ENCODE results near the gene HOMER2. TPM values are rescaled to one million over a fixed set of nuclear protein-coding genes. Genes with fewer than 3 reads are reported as not detected.

HOMER2 gene
- total RNA-seq, 1 experiment from 2014 or later, result 14.2 TPM

DNA sequence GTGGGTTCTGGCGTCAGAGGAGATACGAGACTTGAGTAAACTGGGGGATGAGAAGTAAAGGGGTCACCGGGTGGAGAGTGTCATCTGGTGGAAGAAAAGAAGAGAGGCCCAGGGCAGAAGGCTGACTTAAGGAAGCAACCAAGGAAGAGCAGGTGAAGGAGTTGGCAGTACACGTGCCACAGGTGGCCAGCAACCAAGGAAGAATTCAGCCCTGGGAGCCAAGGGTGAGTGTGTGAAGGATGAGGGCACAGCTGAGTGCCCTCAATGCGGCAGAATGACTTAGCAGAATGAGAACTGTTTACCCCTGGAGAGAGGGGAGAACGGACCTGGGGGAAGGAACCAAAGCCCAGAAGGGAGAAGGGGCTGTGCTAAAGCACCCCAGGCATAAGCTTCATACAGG is 71.8 kb downstream of the HOMER2 start:
- H2AFZ ChIP-seq (ENCODE audit: low read length), result no peak overlapping the region
- no peaks in the 10 kb centered on the region for H3K79me2 ChIP-seq (ENCODE audit: insufficient read depth, low read length)
- H3K36me3 Mint-ChIP-seq (ENCODE audit: insufficient read depth in 1 of 3, low read depth in 3 of 3), result no peaks in the 10 kb centered on the region
- H2BK15ac ChIP-seq (ENCODE audit: low read depth, low read length), result no peak overlapping the region
- no peak overlapping the region for H4K91ac ChIP-seq (ENCODE audit: insufficient read length, low read depth, low read length)
- H4K5ac ChIP-seq (ENCODE audit: insufficient read length, low read depth, low read length), result no peak overlapping the region
- no peak overlapping the region for H3K4me2 ChIP-seq (ENCODE audit: insufficient read depth, insufficient read length, low read length)
- DNase-seq, result no peak
- no peak overlapping the region for H2BK120ac ChIP-seq (ENCODE audit: low read depth, low read length, poor library complexity, severe bottlenecking)
- H3K23ac ChIP-seq (ENCODE audit: insufficient read length, low read depth, low read length), result no peak overlapping the region
- TF ChIP-seq, protein P1, sequence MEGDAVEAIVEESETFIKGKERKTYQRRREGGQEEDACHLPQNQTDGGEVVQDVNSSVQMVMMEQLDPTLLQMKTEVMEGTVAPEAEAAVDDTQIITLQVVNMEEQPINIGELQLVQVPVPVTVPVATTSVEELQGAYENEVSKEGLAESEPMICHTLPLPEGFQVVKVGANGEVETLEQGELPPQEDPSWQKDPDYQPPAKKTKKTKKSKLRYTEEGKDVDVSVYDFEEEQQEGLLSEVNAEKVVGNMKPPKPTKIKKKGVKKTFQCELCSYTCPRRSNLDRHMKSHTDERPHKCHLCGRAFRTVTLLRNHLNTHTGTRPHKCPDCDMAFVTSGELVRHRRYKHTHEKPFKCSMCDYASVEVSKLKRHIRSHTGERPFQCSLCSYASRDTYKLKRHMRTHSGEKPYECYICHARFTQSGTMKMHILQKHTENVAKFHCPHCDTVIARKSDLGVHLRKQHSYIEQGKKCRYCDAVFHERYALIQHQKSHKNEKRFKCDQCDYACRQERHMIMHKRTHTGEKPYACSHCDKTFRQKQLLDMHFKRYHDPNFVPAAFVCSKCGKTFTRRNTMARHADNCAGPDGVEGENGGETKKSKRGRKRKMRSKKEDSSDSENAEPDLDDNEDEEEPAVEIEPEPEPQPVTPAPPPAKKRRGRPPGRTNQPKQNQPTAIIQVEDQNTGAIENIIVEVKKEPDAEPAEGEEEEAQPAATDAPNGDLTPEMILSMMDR (conservative IDR thresholded peaks at IDR 0.05), result no peak
- H3K27ac ChIP-seq (ENCODE audit: insufficient read length, low read depth, low read length), result no peak overlapping the region
- H2BK12ac ChIP-seq (ENCODE audit: insufficient read length, low read depth, low read length), result no peak overlapping the region
- no peaks in the 10 kb centered on the region for H3K4me1 ChIP-seq (ENCODE audit: insufficient read depth, low read length)
- no peak overlapping the region for H3K4me3 Mint-ChIP-seq
- no peak overlapping the region for H3T11ph ChIP-seq (ENCODE audit: low read length)
- no peaks in the 10 kb centered on the region for H4K20me1 ChIP-seq (ENCODE audit: control insufficient read depth, insufficient read depth, insufficient read length)
- no peak overlapping the region for H3K14ac ChIP-seq (ENCODE audit: insufficient read depth, low read length)
- peak overlapping the region in 1 of 3 experiments; percentile 44; a peak in 3 of 7 replicates for H3K27ac Mint-ChIP-seq
- H3K23me2 ChIP-seq (ENCODE audit: insufficient read length, low read depth, low read length, poor library complexity, severe bottlenecking), result no peaks in the 10 kb centered on the region
- no peak overlapping the region for H4K8ac ChIP-seq (replicated peaks; ENCODE audit: insufficient read length, low read depth, low read length)
- H3K9me3 ChIP-seq (ENCODE audit: control insufficient read depth, low read depth, low read length), result no peaks in the 10 kb centered on the region
- no peak overlapping the region for H2BK5ac ChIP-seq (ENCODE audit: insufficient read length, low read length)
- no peaks in the 10 kb centered on the region for H3K9me3 Mint-ChIP-seq
- peaks cover 0 to 12% of the 10 kb centered on the region in 2 experiments; a peak in 3 of 4 replicates for H3K4me1 Mint-ChIP-seq
- no peak overlapping the region for H2AK5ac ChIP-seq (ENCODE audit: insufficient read length, low read length)
- H3K27me3 ChIP-seq (ENCODE audit: insufficient read depth, low read length), result no peaks in the 10 kb centered on the region
- no peak overlapping the region for H3K56ac ChIP-seq (ENCODE audit: insufficient read length, low read depth, low read length)
- H3K79me1 ChIP-seq (ENCODE audit: insufficient read depth, low read depth, low read length, poor library complexity, severe bottlenecking), result no peaks in the 10 kb centered on the region
- H3K9ac ChIP-seq (ENCODE audit: extremely low read depth, insufficient read length, low read length), result no peak overlapping the region
- no peak overlapping the region for H2BK20ac ChIP-seq (ENCODE audit: low read depth, low read length, poor library complexity, severe bottlenecking)
- no peak overlapping the region for H3K18ac ChIP-seq (ENCODE audit: insufficient read length, low read depth, low read length)
- WGBS (ENCODE audit: extremely low coverage, insufficient read length, low lambda C conversion rate), result no CpG with 5 or more reads among the region's 6 CpGs
- H3K27me3 Mint-ChIP-seq (ENCODE audit: low read depth), result peaks cover 2% of the 10 kb centered on the region; the same call in 1 of the 2 replicates
- H3K4ac ChIP-seq (ENCODE audit: low read depth, low read length), result no peak overlapping the region

All from H9 (cell line).